HEK293T (cell line): ENCODE data around the gene TNS3.

ENCODE experiments used
- CTCF ChIA-PET: fragments of 350-600 bp; formaldehyde crosslinking; extraction: SDS; loops from one replicate; lab custom pipeline; 2021; ENCODE audit warnings: antibody characterized with exemption, inconsistent platforms; lab: Yijun Ruan, JAX
- POLR2A ChIA-PET: fragments of 350-600 bp; formaldehyde crosslinking; extraction: SDS; loops from one replicate; lab custom pipeline; 2020; ENCODE audit warnings: antibody characterized with exemption, inconsistent platforms; lab: Yijun Ruan, JAX
- DNase-seq: peaks from one replicate; pipeline ENCODE4 v3.0.0; 2012; ENCODE audit warnings: mixed read lengths; ENCODE audit errors: extremely low spot score
- ARNT ChIP-seq: fragments of 450-650 bp; IDR thresholded peaks from 2 replicates; pipeline ENCODE4 v1.6.1; 2017; ENCODE audit warnings: mild to moderate bottlenecking
- BHLHE40 ChIP-seq: fragments of 450-650 bp; IDR thresholded peaks from 2 replicates; pipeline ENCODE4 v1.6.1; 2016; ENCODE audit warnings: mild to moderate bottlenecking, moderate library complexity, borderline replicate concordance
- CTBP1 ChIP-seq: fragments of 450-650 bp; IDR thresholded peaks from 2 replicates; pipeline ENCODE4 v1.6.1; 2016; ENCODE audit warnings: borderline replicate concordance
- ELF4 ChIP-seq: fragments of 450-650 bp; IDR thresholded peaks from 2 replicates; pipeline ENCODE4 v1.6.1; 2017; ENCODE audit warnings: antibody characterized with exemption
- FOXA1 ChIP-seq: fragments of 450-650 bp; IDR thresholded peaks from 2 replicates; pipeline ENCODE4 v1.6.1; 2016; ENCODE audit warnings: mild to moderate bottlenecking
- FOXK2 ChIP-seq: fragments of 450-650 bp; IDR thresholded peaks from 2 replicates; pipeline ENCODE4 v1.6.1; 2016; ENCODE audit warnings: mild to moderate bottlenecking
- FOXM1 ChIP-seq: fragments of 450-650 bp; IDR thresholded peaks from 2 replicates; pipeline ENCODE4 v1.6.1; 2017; ENCODE audit warnings: mild to moderate bottlenecking, borderline replicate concordance
- HDGF ChIP-seq: fragments of 450-650 bp; IDR thresholded peaks from 2 replicates; pipeline ENCODE4 v1.6.1; 2017; ENCODE audit warnings: antibody characterized with exemption, borderline replicate concordance
- L3MBTL2 ChIP-seq: fragments of 450-650 bp; conservative IDR thresholded peaks from 2 replicates; pipeline ENCODE4 v1.6.1; 2016; ENCODE audit warnings: mild to moderate bottlenecking
- LEF1 ChIP-seq: fragments of 450-650 bp; IDR thresholded peaks from 2 replicates; pipeline ENCODE4 v1.6.1; 2017; ENCODE audit warnings: mild to moderate bottlenecking, borderline replicate concordance
- NFRKB ChIP-seq: fragments of 450-650 bp; IDR thresholded peaks from 2 replicates; pipeline ENCODE4 v1.6.1; 2016; ENCODE audit warnings: mild to moderate bottlenecking, moderate library complexity
- SP1 ChIP-seq: fragments of 450-650 bp; IDR thresholded peaks from 2 replicates; pipeline ENCODE4 v1.6.1; 2017
- SUZ12 ChIP-seq: fragments of 450-650 bp; IDR thresholded peaks from 2 replicates; pipeline ENCODE4 v1.6.1; 2016; ENCODE audit warnings: mild to moderate bottlenecking
- TARDBP ChIP-seq: fragments of 450-650 bp; IDR thresholded peaks from 2 replicates; pipeline ENCODE4 v1.6.1; 2016
- ZNF384 ChIP-seq: fragments of 450-650 bp; IDR thresholded peaks from 2 replicates; pipeline ENCODE4 v1.6.1; 2016
- TF ChIP-seq, protein P1 (sequence below): fragments of 450-650 bp; IDR thresholded peaks from 2 replicates; pipeline ENCODE4 v1.6.1; 2016

The TNS3 gene

GRCh38 chr7:47411901-47412300, 170.0 kb downstream of the TNS3 start:
- DNase-seq: no peak
- CTCF ChIA-PET: no interaction called here
- POLR2A ChIA-PET: no interaction called here
- TF ChIP-seq FOXA1 (no peak), FOXK2 (no peak), TARDBP (no peak), FOXM1 (no peak), BHLHE40 (no peak), LEF1 (no peak), ELF4 (no peak), NFRKB (no peak), SP1 (no peak), ARNT (no peak), HDGF (no peak), L3MBTL2 (no peak), CTBP1 (no peak)

GRCh38 chr7:47411281-47411869, 170.5 kb downstream of the TNS3 start:
- DNase-seq: no peak
- TF ChIP-seq, protein P1, sequence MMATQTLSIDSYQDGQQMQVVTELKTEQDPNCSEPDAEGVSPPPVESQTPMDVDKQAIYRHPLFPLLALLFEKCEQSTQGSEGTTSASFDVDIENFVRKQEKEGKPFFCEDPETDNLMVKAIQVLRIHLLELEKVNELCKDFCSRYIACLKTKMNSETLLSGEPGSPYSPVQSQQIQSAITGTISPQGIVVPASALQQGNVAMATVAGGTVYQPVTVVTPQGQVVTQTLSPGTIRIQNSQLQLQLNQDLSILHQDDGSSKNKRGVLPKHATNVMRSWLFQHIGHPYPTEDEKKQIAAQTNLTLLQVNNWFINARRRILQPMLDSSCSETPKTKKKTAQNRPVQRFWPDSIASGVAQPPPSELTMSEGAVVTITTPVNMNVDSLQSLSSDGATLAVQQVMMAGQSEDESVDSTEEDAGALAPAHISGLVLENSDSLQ: no peak
- TF ChIP-seq ZNF384 (no peak), ELF4 (no peak), LEF1 (no peak)
- CTCF ChIA-PET: no interaction called here
- POLR2A ChIA-PET: no interaction called here

GRCh38 chr7:47408675-47409074, 173.2 kb downstream of the TNS3 start:
- ChIA-PET POLR2A (no interaction called here), CTCF (interaction anchor here (0.7 to 1.5 kb wide), 2 partner anchors 13 to 28 kb away, joined by 3 to 5 read pairs; no protein-coding TSS in a partner anchor)
- no peak for DNase-seq
- TF ChIP-seq FOXK2 (no peak), FOXM1 (no peak), FOXA1 (no peak), SP1 (no peak), TARDBP (no peak), L3MBTL2 (no peak), CTBP1 (no peak), NFRKB (no peak), SUZ12 (no peak), LEF1 (no peak), ARNT (no peak), HDGF (no peak), ELF4 (no peak), BHLHE40 (no peak), ZNF384 (no peak)
- TF ChIP-seq, protein P1: no peak

- DNase-seq: no peak
- CTCF ChIA-PET: no interaction called here
- POLR2A ChIA-PET: no interaction called here
- TF ChIP-seq FOXM1: no peak
- no peak for TF ChIP-seq HDGF
- no peak for TF ChIP-seq ZNF384
- TF ChIP-seq ELF4: no peak
- no peak for TF ChIP-seq CTBP1
- TF ChIP-seq, protein P1: no peak
- TF ChIP-seq NFRKB: no peak
- TF ChIP-seq SP1: no peak
- no peak for TF ChIP-seq LEF1
- no peak for TF ChIP-seq FOXK2
- TF ChIP-seq L3MBTL2: no peak
- TF ChIP-seq SUZ12: no peak
- no peak for TF ChIP-seq TARDBP
- no peak for TF ChIP-seq FOXA1
- no peak for TF ChIP-seq ARNT
- TF ChIP-seq BHLHE40: no peak
Measured at GRCh38 chr7:47407821-47408674, 173.9 kb downstream of the TNS3 start.

GRCh38 chr7:47407136-47407535, 174.8 kb downstream of the TNS3 start:
- DNase-seq: no peak
- TF ChIP-seq ELF4: no peak
- TF ChIP-seq FOXA1: no peak
- POLR2A ChIA-PET: no interaction called here
- CTCF ChIA-PET: no interaction called here

DNA sequence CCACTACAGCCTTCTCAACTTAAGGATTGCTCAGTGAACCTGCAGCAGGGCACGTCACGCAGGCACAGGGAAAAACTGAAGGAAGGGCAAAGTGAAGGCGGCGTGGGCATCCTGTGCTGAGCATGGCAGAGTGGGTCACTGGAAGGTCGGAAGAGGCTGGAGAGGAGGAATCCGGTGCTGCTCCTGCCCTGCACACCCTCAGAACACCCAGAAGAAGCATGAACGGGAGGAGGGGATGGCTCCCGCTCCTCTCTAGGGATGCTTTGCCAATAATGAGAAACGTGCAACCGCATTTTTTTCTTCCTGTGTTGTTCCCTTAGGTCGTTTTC, 175.1 kb downstream of the TNS3 start:
- ChIA-PET POLR2A (no interaction called here), CTCF (no interaction called here)
- no peak for DNase-seq
- no peak for TF ChIP-seq ELF4
- TF ChIP-seq CTBP1: no peak
- TF ChIP-seq L3MBTL2: no peak
- no peak for TF ChIP-seq NFRKB
- no peak for TF ChIP-seq HDGF
- TF ChIP-seq, protein P1: no peak
- TF ChIP-seq FOXA1: no peak
